Motor neuron (in vitro differentiated cells): Measurements from ENCODE around the gene DHX35. TPM values are rescaled to one million over a fixed set of nuclear protein-coding genes. Genes with fewer than 3 reads are reported as not detected.

Experiments
- ATAC-seq, 8 experiments: fragments of 200-7000 bp; cut with Tn5 transposase; replicated peaks in 6 of 8; 2 replicates each; pipeline ENCODE4 v1.8.0; 2021; ENCODE audit warnings: mild to moderate bottlenecking in 8 of 8, moderate library complexity in 8 of 8
- H3K27ac ChIP-seq, 2 donors: fragments of 250-450 bp; sonication (Bioruptor Pico); 2 replicates each; pipeline ENCODE4 v1.9.0; 2021; ENCODE audit warnings: antibody characterized with exemption in 2 of 2, mild to moderate bottlenecking in 2 of 2, moderate library complexity in 1 of 2
- H3K4me1 ChIP-seq, 2 donors: fragments of 250-450 bp; sonication (Bioruptor Pico); replicated peaks in 1 of 2; 2 replicates each; pipeline ENCODE4 v1.6.1; 2021; ENCODE audit warnings: antibody characterized with exemption in 2 of 2, mild to moderate bottlenecking in 2 of 2, moderate library complexity in 1 of 2
- H3K4me3 ChIP-seq, 5 donors: fragments of 250-450 bp; sonication (Bioruptor Pico); 2 replicates each; pipeline ENCODE4 v1.9.0; 2021; ENCODE audit warnings: antibody characterized with exemption in 5 of 5, mild to moderate bottlenecking in 5 of 5, moderate library complexity in 4 of 5
- WGBS, 10 experiments: fragments of 450-650 bp; shearing (Covaris generic); methylation state at CpG; one replicate each; pipeline ENCODE4 v1.0.0; 2022; 5-methylcytosine and 5-hydroxymethylcytosine counted together
- in situ Hi-C, 9 experiments: fragments of 400-800 bp; cut with MboI; loops; one replicate each; pipeline ENCODE4 v1.15.0; 2021; ENCODE audit warnings: low sequenced_read_pairs in 9 of 9, low pct_unique_long_range_greater_than_20kb in 2 of 9; ENCODE audit not compliant: unreplicated experiment in 9 of 9
- total RNA-seq, 8 experiments: library from RNA; unstranded; fragments of 300-600 nt; gene quantifications; 2 replicates each; pipeline versions ENCODE4 v1.2.3 to v1.2.4, GENCODE V29; 2022

Gene DHX35
- total RNA-seq, 8 experiments from 2014 or later = 6.9 to 16.6 (median 11.4) TPM

DNA sequence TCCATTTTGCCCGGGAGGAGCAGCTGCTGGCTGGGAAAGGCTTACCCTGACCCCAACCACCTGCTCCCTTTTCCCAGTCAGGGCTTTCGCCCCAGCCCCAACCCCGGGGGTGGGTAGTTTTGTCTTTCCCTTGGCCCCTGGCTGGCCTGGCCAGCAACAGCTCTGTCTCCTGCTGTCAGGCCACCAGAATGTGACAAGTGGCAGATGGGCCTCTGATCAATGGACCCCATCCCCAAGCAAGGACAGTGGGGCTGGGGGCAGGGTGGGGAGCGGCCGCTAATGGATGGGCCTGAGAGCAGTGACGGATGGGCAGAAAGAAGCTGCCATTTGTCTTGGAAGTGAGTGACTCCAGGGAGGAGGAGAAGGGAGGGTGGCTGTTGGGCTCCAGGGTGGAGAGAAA, 121.6 kb downstream of the DHX35 start:
- Histone ChIP-seq H3K4me1 (peaks cover 29 to 43% of the 10 kb centered on the region in 2 donors), H3K27ac (peak overlapping the region; percentile 25 to 81), H3K4me3 (no peak overlapping the region)
- peak in 5 of 8 experiments; percentile 38 to 68 (median 56) for ATAC-seq
- in situ Hi-C loops = no loop called here
- 17 to 40% (median 39%) methylated on average over 1 to 3 of the region's 6 CpGs; no CpG with 5 or more reads in 7 of the 10 experiments for WGBS, 10 experiments

DNA sequence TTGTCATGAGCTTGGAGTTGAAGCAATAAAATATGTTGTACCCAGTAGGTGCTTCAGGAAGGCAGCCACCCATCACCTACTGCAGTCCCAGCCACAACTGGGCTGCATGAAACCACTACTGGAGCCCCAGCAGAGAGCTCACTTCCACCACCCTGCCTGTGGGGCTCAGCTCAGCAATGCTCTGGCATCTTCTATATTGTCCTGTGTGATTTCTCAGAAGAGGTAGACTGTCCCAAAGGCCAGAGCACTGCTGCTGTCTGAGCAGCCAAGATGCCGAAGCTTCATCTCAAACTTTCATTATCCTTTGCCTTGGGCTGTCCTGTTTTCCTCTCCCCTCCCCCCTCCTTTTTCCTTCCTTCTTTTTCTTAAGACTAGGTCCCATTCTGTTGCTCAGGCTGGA, 126.9 kb downstream of the DHX35 start:
- ATAC-seq = no peak
- no CpG with 5 or more reads among the region's 1 CpG for WGBS, 10 experiments
- H3K27ac ChIP-seq = no peak overlapping the region
- no peak overlapping the region for H3K4me3 ChIP-seq
- peaks cover 19 to 23% of the 10 kb centered on the region in 2 donors for H3K4me1 ChIP-seq
- in situ Hi-C loops = no loop called here

Other genes with a start within 250 kb of the DHX35 start
- 1 to 10 TPM in 1 of 8 experiments, under 1 TPM in 6, not detected in 1; 0.14 to 2.4 (median 0.59) TPM for gene SLC32A1, start 237.9 kb upstream of the DHX35 start, total RNA-seq
- gene ACTR5, start 213.9 kb upstream of the DHX35 start, total RNA-seq = 1 to 10 TPM; 4.3 to 8.0 (median 5.3) TPM
- 1 to 10 TPM in 6 of 8 experiments, under 1 TPM in 2; 0.14 to 3.7 (median 2.6) TPM for gene PPP1R16B, start 156.6 kb upstream of the DHX35 start, total RNA-seq
- gene FAM83D, start 35.9 kb upstream of the DHX35 start, total RNA-seq = 10 to 100 TPM in 3 of 8 experiments, 1 to 10 TPM in 4, under 1 TPM in 1; 0.86 to 22.0 (median 3.3) TPM